Subcutaneous adipose tissue (tissue), 4 donors: Measurements from ENCODE around the gene RABGAP1. TPM values are rescaled to one million over a fixed set of nuclear protein-coding genes. Genes with fewer than 3 reads are reported as not detected.

Experiments used
- CTCF ChIP-seq: fragments of 450-650 bp; IDR thresholded peaks from one replicate; pipeline ENCODE4 v1.5.1; 2016; ENCODE audit warnings: low read depth, mild to moderate bottlenecking, control low read depth, antibody characterized with exemption, moderate library complexity
- total RNA-seq, 4 donors: library from RNA; depleted of rRNA; stranded (reverse); fragments of >200 nt; gene quantifications; one replicate each; pipeline ENCODE4 v1.1.0, GENCODE V29; 2016

RABGAP1 gene
- total RNA-seq, 4 donors from 2014 or later, result 47.4 to 65.4 (median 52.8) TPM

- TF ChIP-seq CTCF, result no peak
Measured at GRCh38 chr9:123081824-123082223, 141.0 kb downstream of the RABGAP1 start.

- no peak for TF ChIP-seq CTCF
Measured at GRCh38 chr9:123083680-123084079, 142.9 kb downstream of the RABGAP1 start.

- no peak for TF ChIP-seq CTCF
Measured at GRCh38 chr9:123084256-123084655, 143.4 kb downstream of the RABGAP1 start.

GRCh38 chr9:123085916-123086315 lies 145.1 kb downstream of the RABGAP1 start:
- no peak for TF ChIP-seq CTCF

- TF ChIP-seq CTCF, result no peak
Measured at GRCh38 chr9:123087359-123087888, 146.6 kb downstream of the RABGAP1 start.

- no peak for TF ChIP-seq CTCF
Measured at GRCh38 chr9:123089040-123089439, 148.2 kb downstream of the RABGAP1 start.

- no peak for TF ChIP-seq CTCF
Measured at GRCh38 chr9:123089790-123090189, 149.0 kb downstream of the RABGAP1 start.
